K562 (cell line): Measurements from ENCODE around the gene TULP4. TPM values are rescaled to one million over a fixed set of nuclear protein-coding genes. Genes with fewer than 3 reads are reported as not detected.

Experiments used
- ARID3B ChIP-seq: fragments of 250-450 bp; sonication (Bioruptor Pico); IDR thresholded peaks from 2 replicates; pipeline ENCODE4 v1.4.0; 2020; ENCODE audit warnings: borderline replicate concordance
- ARID4B ChIP-seq: sonication (generic); formaldehyde crosslinking; IDR thresholded peaks from 2 replicates; pipeline ENCODE4 v1.8.0; 2022; ENCODE audit warnings: mild to moderate bottlenecking, missing genetic modification reagents
- BRD4 ChIP-seq: fragments of 200-600 bp; sonication (generic); IDR thresholded peaks from 2 replicates; pipeline ENCODE4 v1.6.1; 2017; ENCODE audit warnings: inconsistent platforms
- CBFA2T2 ChIP-seq: fragments of 450-650 bp; conservative IDR thresholded peaks from 2 replicates; pipeline ENCODE4 v1.6.1; 2017; ENCODE audit warnings: mild to moderate bottlenecking
- CBX2 ChIP-seq: fragments of 200-600 bp; sonication (generic); IDR thresholded peaks from one replicate; pipeline ENCODE4 v1.6.1; 2012; ENCODE audit warnings: mild to moderate bottlenecking, low read length, inconsistent platforms; ENCODE audit not compliant: insufficient read depth, poor library complexity, severe bottlenecking
- EHMT2 ChIP-seq: fragments of 450-650 bp; IDR thresholded peaks from 2 replicates; pipeline ENCODE4 v1.6.1; 2018; ENCODE audit warnings: antibody characterized with exemption
- ETV6 ChIP-seq, 3 experiments: fragments of 150-350 bp in 1 of 3; sonication (generic) in 1 of 3; formaldehyde crosslinking in 1 of 3; IDR thresholded peaks; 2 replicates each; pipeline versions ENCODE4 v1.6.1 to v1.8.0; 2014 to 2022; ENCODE audit warnings: borderline replicate concordance in 2 of 3, low read depth in 2 of 3, antibody characterized with exemption in 1 of 3, low read length in 1 of 3, mild to moderate bottlenecking in 1 of 3, missing genetic modification reagents in 1 of 3
- HDGF ChIP-seq: fragments of 450-650 bp; IDR thresholded peaks from 2 replicates; pipeline ENCODE4 v1.6.1; 2016
- IRF9 ChIP-seq: fragments of 450-650 bp; IDR thresholded peaks from 2 replicates; pipeline ENCODE4 v1.6.1; 2016; ENCODE audit warnings: missing biosample characterization, missing genetic modification characterization
- MEF2A ChIP-seq: IDR thresholded peaks from 2 replicates; pipeline ENCODE4 v1.6.1; 2011; ENCODE audit warnings: low read depth, mild to moderate bottlenecking, low read length, moderate library complexity; ENCODE audit not compliant: control insufficient read depth
- RBBP5 ChIP-seq: fragments of 200-600 bp; sonication (generic); IDR thresholded peaks from 2 replicates; pipeline ENCODE4 v1.6.1; 2012; ENCODE audit warnings: borderline replicate concordance, mild to moderate bottlenecking, low read length, control low read depth, inconsistent platforms; ENCODE audit not compliant: insufficient read depth, poor library complexity, severe bottlenecking
- TAF15 ChIP-seq: fragments of 200-400 bp; formaldehyde crosslinking; IDR thresholded peaks from 2 replicates; pipeline ENCODE4 v1.6.1; 2017; ENCODE audit warnings: mild to moderate bottlenecking, low read depth, low read length, moderate library complexity
- TAL1 ChIP-seq: fragments of 450-650 bp; IDR thresholded peaks from 2 replicates; pipeline ENCODE4 v1.6.1; 2016; ENCODE audit warnings: mild to moderate bottlenecking
- UBTF ChIP-seq, 2 experiments: IDR thresholded peaks; 2 replicates each; pipeline ENCODE4 v1.6.1; 2012; ENCODE audit warnings: improper control_type of control experiment in 2 of 2, low read depth in 2 of 2, low read length in 2 of 2, borderline replicate concordance in 1 of 2
- ZBTB17 ChIP-seq: fragments of 450-650 bp; formaldehyde crosslinking; IDR thresholded peaks from 2 replicates; pipeline ENCODE4 v1.4.0; 2020; ENCODE audit warnings: mild to moderate bottlenecking
- ZNF197 ChIP-seq: fragments of 200-800 bp; sonication (Bioruptor generic); IDR thresholded peaks from 2 replicates; pipeline ENCODE4 v1.6.1; 2016; ENCODE audit warnings: low read depth, missing genetic modification characterization, missing compliant biosample characterization
- ZNF79 ChIP-seq: fragments of 250-450 bp; sonication (Bioruptor Pico); IDR thresholded peaks from 2 replicates; pipeline ENCODE4 v1.4.0; 2020; ENCODE audit warnings: low read depth, mild to moderate bottlenecking, moderate library complexity
- polyA plus RNA-seq, 8 experiments: library from polyadenylated mRNA; depleted of rRNA in 4 of 8; stranded (reverse) in 5 of 8; unstranded in 3 of 8; fragments of >200 nt; fragmentation: Nextera tagmentation in 2 of 8; fragmentation: Illumina TruSeq in 1 of 8; extraction: Ambion mirVana in 2 of 8; extraction: Trizol in 1 of 8; gene quantifications; 2 replicates each; pipeline versions ENCODE4 v1.2.1 to v1.2.3, GENCODE V29; 2011 to 2014; ENCODE audit warnings: inconsistent platforms in 1 of 8, missing spikeins in 1 of 8
- total RNA-seq, 7 experiments: library from RNA; depleted of rRNA in 6 of 7; stranded (reverse); fragments of >200 nt in 6 of 7; fragmentation: Illumina TruSeq in 2 of 7; extraction: Trizol in 2 of 7; gene quantifications; 2 replicates each; pipeline versions ENCODE4 v1.2.1 to v1.2.3, GENCODE V29; 2011 to 2021; ENCODE audit warnings: low replicate concordance in 1 of 7

Gene TULP4
- total and polyA plus RNA-seq, 9 of the 15 experiments (the other 6 are each of a cell fraction or from before 2014, with no cell fraction given), result 1.2 to 50.4 (median 11.0) TPM

- TF ChIP-seq ZNF79 (CRISPR knock-in tag) (no peak), UBTF (IDR thresholded peaks at IDR 0.05; ENCODE audit: borderline replicate concordance in 1 of 2, low read depth in 2 of 2, low read length in 2 of 2) (0 out of 4 replicates have a peak, but pooled peaks of 1 of the 2 experiments have one; percentile 34), CBFA2T2 (no peak), ZNF197 (CRISPR knock-in tag) (peak; percentile 93), TAF15 (no peak), ARID3B (no peak), IRF9 (tag) (no peak), HDGF (no peak), ETV6 (IDR thresholded peaks at IDR 0.05; ENCODE audit: borderline replicate concordance in 1 of 2, low read depth in 2 of 2, low read length in 1 of 2) (no peak), ETV6 (CRISPR knock-in tag; IDR thresholded peaks at IDR 0.05; ENCODE audit: borderline replicate concordance) (no peak), ARID4B (CRISPR knock-in tag) (peak; percentile 81), ZBTB17 (CRISPR knock-in tag) (no peak), BRD4 (no peak), MEF2A (no peak), EHMT2 (peak; percentile 100), CBX2 (no peak), TAL1 (no peak), RBBP5 (no peak)
Measured at GRCh38 chr6:158536084-158536890, 224.0 kb downstream of the TULP4 start (continued).
